ENCODE measurements around the gene DAAM1. TPM values are rescaled to one million over a fixed set of nuclear protein-coding genes. Genes with fewer than 3 reads are reported as not detected.

DAAM1 gene
- total RNA-seq, 1 donor: 22.0 TPM

DNA sequence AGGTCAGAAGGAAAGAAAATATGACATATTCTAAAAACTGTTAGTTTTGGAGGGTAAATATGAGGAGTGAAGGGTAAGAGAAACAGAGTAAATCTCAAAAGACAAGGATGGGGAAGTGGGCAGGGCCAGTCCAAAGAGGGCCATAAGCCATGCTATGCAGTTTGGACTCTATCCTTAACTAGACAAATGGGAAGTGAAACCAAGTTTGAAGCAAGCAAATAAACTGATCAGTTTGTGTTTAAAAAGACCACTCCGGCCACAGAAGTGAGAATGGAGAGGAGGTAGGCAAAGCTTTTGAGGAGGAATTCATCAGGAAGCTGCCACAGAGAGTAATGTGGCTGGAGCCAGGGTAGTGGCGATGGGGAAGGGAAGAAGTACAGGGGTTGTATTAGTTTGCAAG is 37.5 kb upstream of the DAAM1 start:
- TF ChIP-seq CTCF (IDR thresholded peaks at IDR 0.05; ENCODE audit: insufficient read depth, low read depth, low read length): no peak
- H3K4me3 ChIP-seq (ENCODE audit: low read depth, low read length): no peak overlapping the region
- DNase-seq (ENCODE audit: low read depth): no peak

DNA sequence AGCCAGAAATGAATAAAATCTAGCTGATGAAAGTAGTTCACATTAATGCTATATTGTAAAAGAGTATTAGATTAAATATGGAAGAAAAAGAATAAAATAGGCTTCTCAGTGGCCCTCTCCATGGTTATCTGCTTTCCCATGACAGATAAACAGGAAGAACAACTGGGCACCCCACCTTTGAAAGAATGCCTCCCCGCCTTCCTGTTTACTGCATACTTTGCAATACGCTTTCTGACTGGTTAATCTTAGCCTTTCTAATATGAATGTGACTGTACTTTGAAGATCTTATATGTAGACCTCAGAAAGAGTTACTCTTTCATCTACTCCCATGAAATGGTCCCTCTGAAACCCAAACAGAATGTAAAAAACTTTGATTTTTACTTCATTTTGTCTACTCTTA is 34.1 kb upstream of the DAAM1 start:
- no peak overlapping the region for H3K4me3 ChIP-seq (ENCODE audit: low read depth, low read length)
- DNase-seq (ENCODE audit: low read depth): no peak

DNA sequence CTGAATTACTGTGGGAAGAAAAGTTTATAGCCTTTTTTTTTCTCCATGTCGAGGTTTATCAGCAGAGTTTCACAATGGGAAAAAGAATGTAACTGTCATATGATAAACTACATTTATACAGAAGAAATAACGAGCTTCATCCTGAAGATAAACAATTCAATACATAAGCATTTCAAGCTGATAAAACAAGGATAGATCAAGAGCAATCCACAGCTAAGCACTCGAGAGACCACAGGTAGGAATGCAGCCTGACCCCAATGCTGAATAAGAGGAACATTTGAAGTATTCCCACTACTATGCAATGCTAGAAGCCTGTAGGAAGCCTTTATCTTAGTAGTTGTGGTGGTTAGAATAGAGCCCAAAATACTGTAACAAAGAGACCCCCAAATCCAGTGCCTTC is 32.6 kb upstream of the DAAM1 start:
- no peak for TF ChIP-seq CTCF (IDR thresholded peaks at IDR 0.05; ENCODE audit: insufficient read depth, low read depth, low read length)
- DNase-seq (ENCODE audit: low read depth): peak; percentile 67
- no peak overlapping the region for H3K4me3 ChIP-seq (ENCODE audit: low read depth, low read length)

More for the DNA sequence above, 34.1 kb upstream of the DAAM1 start:
- TF ChIP-seq CTCF (IDR thresholded peaks at IDR 0.05; ENCODE audit: insufficient read depth, low read depth, low read length): no peak

GRCh38 chr14:59159169-59159568 is 29.3 kb upstream of the DAAM1 start:
- DNase-seq (ENCODE audit: low read depth): peak; percentile 23
- TF ChIP-seq CTCF (IDR thresholded peaks at IDR 0.05; ENCODE audit: insufficient read depth, low read depth, low read length): no peak
- no peak overlapping the region for H3K4me3 ChIP-seq (ENCODE audit: low read depth, low read length)

- no peak overlapping the region for H3K4me3 ChIP-seq (ENCODE audit: low read depth, low read length)
- no peak for DNase-seq (ENCODE audit: low read depth)
- no peak for TF ChIP-seq CTCF (IDR thresholded peaks at IDR 0.05; ENCODE audit: insufficient read depth, low read depth, low read length)
Measured at GRCh38 chr14:59160506-59160905, 28.0 kb upstream of the DAAM1 start.

GRCh38 chr14:59161561-59162175 is 26.8 kb upstream of the DAAM1 start:
- peak overlapping the region; percentile 10 for H3K4me3 ChIP-seq (ENCODE audit: low read depth, low read length)
- peak; percentile 69 for DNase-seq (ENCODE audit: low read depth)
- no peak for TF ChIP-seq CTCF (IDR thresholded peaks at IDR 0.05; ENCODE audit: insufficient read depth, low read depth, low read length)

GRCh38 chr14:59166258-59166657 is 22.2 kb upstream of the DAAM1 start:
- no peak for DNase-seq (ENCODE audit: low read depth)
- no peak overlapping the region for H3K4me3 ChIP-seq (ENCODE audit: low read depth, low read length)
- TF ChIP-seq CTCF (IDR thresholded peaks at IDR 0.05; ENCODE audit: insufficient read depth, low read depth, low read length): no peak
